H1 (cell line): ENCODE measurements around the gene OS9. TPM values are rescaled to one million over a fixed set of nuclear protein-coding genes. Genes with fewer than 3 reads are reported as not detected.
A peak's percentile ranks its signal among the peaks of the same experiment; 100 is the strongest.

ENCODE experiments used
- BRCA1 ChIP-seq: IDR thresholded peaks from 2 replicates; pipeline ENCODE4 v1.6.1; 2012; ENCODE audit warnings: low read depth, low read length, improper control_type of control experiment
- CTBP2 ChIP-seq: IDR thresholded peaks from 2 replicates; pipeline ENCODE4 v1.7.0; 2011; ENCODE audit warnings: borderline replicate concordance, mild to moderate bottlenecking, moderate library complexity, mixed read lengths, low read length; ENCODE audit not compliant: insufficient read depth, insufficient read length
- EP300 ChIP-seq, 2 experiments: IDR thresholded peaks; 1 replicate in 1 of 2; 2 replicates in 1 of 2; pipeline ENCODE4 v1.6.1; 2011 to 2012; ENCODE audit warnings: low read depth in 2 of 2, low read length in 2 of 2, mild to moderate bottlenecking in 2 of 2, borderline replicate concordance in 1 of 2, inconsistent platforms in 1 of 2, moderate library complexity in 1 of 2
- GABPA ChIP-seq: IDR thresholded peaks from 2 replicates; pipeline ENCODE4 v1.6.1; 2011; ENCODE audit warnings: mild to moderate bottlenecking, low read length, moderate library complexity, borderline replicate concordance; ENCODE audit not compliant: insufficient read depth
- KDM4A ChIP-seq: IDR thresholded peaks from one replicate; pipeline ENCODE4 v1.7.1; 2012; ENCODE audit warnings: low read depth, mild to moderate bottlenecking, moderate library complexity, low read length, inconsistent platforms; ENCODE audit not compliant: severe bottlenecking
- RAD21 ChIP-seq, 2 experiments: IDR thresholded peaks in 1 of 2; conservative IDR thresholded peaks in 1 of 2; 2 replicates each; pipeline ENCODE4 v1.6.1; 2011; ENCODE audit warnings: low read depth in 2 of 2, low read length in 2 of 2, improper control_type of control experiment in 1 of 2, inconsistent platforms in 1 of 2, mild to moderate bottlenecking in 1 of 2, moderate library complexity in 1 of 2
- RNF2 ChIP-seq: fragments of 200-900, 300-1000 bp; sonication (generic); IDR thresholded peaks from 2 replicates; pipeline ENCODE4 v1.7.1; 2016; ENCODE audit warnings: borderline replicate concordance, low read depth, mild to moderate bottlenecking, antibody characterized with exemption, low read length; ENCODE audit not compliant: poor library complexity, severe bottlenecking; ENCODE audit errors: missing control alignments
- SRF ChIP-seq: IDR thresholded peaks from 2 replicates; pipeline ENCODE4 v1.6.1; 2011; ENCODE audit warnings: mild to moderate bottlenecking, low read depth, low read length, moderate library complexity
- SUZ12 ChIP-seq: fragments of 200-600 bp; sonication (generic); IDR thresholded peaks from 2 replicates; pipeline ENCODE4 v1.6.1; 2012; ENCODE audit warnings: mild to moderate bottlenecking, inconsistent platforms, low read length, moderate library complexity, mixed read lengths
- TAF7 ChIP-seq: optimal IDR thresholded peaks from 2 replicates; pipeline ENCODE3; 2011; ENCODE audit warnings: low read depth, mild to moderate bottlenecking, inconsistent platforms, low read length, moderate library complexity, borderline replicate concordance
- TCF12 ChIP-seq: IDR thresholded peaks from 2 replicates; pipeline ENCODE4 v1.6.1; 2011; ENCODE audit warnings: low read depth, mild to moderate bottlenecking, low read length
- YY1 ChIP-seq: IDR thresholded peaks from 2 replicates; pipeline ENCODE4 v1.6.1; 2011; ENCODE audit warnings: low read depth, mild to moderate bottlenecking, low read length
- polyA plus RNA-seq, 7 experiments: library from polyadenylated mRNA; depleted of rRNA in 3 of 7; stranded (reverse) in 5 of 7; unstranded in 2 of 7; fragments of >200 nt in 5 of 7; fragments of 200-250 nt in 2 of 7; gene quantifications; 1 replicate in 5 of 7; 2 replicates in 1 of 7; 4 replicates in 1 of 7; pipeline versions ENCODE4 v1.2.1 to v1.2.3, GENCODE V29; 2011 to 2013; ENCODE audit warnings: missing spikeins in 2 of 7, mixed read lengths in 2 of 7
- total RNA-seq: library from RNA; stranded (reverse); fragmentation: NEBNext Ultra II Directional; extraction: Animal tissue kit (Norgen Biotek cat#: 25700); gene quantifications from 2 replicates; pipeline ENCODE4 v1.2.1, GENCODE V29; 2021
- TF ChIP-seq, protein P1 (sequence below), 3 experiments: IDR thresholded peaks; 1 replicate in 2 of 3; 2 replicates in 1 of 3; pipeline versions ENCODE4 v1.5.1 to v1.6.1; 2011; ENCODE audit warnings: low read length in 3 of 3, mild to moderate bottlenecking in 3 of 3, inconsistent platforms in 2 of 3, low read depth in 1 of 3, moderate library complexity in 1 of 3; ENCODE audit not compliant: insufficient read depth in 1 of 3; ENCODE audit errors: control extremely low read depth in 1 of 3

OS9 gene
- total and polyA plus RNA-seq, 2 of the 8 experiments (the other 6 are each of a cell fraction or from before 2014, with no cell fraction given), result 71.0 to 108 TPM

DNA sequence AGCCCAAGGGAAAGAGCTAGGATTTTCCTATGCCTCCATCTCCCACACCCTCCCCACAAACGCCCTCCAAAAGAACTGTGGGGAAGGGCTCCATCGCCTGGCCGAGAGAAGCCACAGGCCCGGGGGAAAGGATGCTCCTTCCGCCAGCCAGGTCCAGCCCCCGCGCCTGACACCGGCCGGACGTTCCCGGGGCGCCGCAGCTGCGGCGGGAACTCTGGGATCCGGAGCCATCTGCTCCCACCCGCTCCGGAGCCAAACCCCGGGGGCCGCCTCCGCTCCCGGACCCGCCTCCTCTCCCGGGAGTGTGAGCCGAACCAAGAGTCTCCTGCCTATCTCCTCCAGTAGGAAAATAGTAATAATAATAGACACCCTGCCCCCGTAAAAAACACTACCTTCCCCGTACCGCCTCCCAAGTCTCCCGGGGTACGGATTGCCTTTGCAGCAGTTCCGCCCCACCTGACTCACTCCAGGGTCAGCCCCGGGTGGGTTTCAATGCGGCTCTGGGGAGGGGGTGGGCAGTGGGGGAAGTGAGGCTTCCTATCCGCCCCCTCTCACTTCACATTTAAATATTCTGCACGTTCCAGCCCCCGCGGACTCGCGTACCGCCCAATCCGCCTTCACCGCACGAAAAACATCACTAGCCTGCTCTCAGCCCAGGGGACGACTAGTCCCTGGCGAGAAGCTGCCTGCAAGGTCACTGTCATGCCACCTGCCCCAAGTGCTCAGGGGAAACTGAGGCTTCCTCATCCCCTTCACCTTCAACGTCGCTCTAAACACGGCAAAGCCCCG lies 42.2 kb downstream of the OS9 start (continued):
- TF ChIP-seq RNF2 (no peak), RAD21 (IDR thresholded peaks at IDR 0.05 in 1 of 2, conservative IDR thresholded peaks at IDR 0.05 in 1 of 2; ENCODE audit: low read depth in 2 of 2, low read length in 2 of 2) (peak; percentile 73 to 77), CTBP2 (peak; percentile 87), TAF7 (no peak), SUZ12 (peak; percentile 81; the same call in 1 of the 2 replicates), KDM4A (peak; percentile 44), SRF (no peak), GABPA (peak; percentile 23; the same call in 1 of the 2 replicates), TCF12 (peak; percentile 68; the same call in 1 of the 2 replicates), YY1 (peak; percentile 56; the same call in 1 of the 2 replicates), BRCA1 (no peak), EP300 (IDR thresholded peaks at IDR 0.05; ENCODE audit: borderline replicate concordance in 1 of 2, low read depth in 2 of 2, low read length in 2 of 2) (0 out of 3 replicates have a peak, but pooled peaks of 1 of the 2 experiments have one; percentile 52)
- TF ChIP-seq, protein P1, sequence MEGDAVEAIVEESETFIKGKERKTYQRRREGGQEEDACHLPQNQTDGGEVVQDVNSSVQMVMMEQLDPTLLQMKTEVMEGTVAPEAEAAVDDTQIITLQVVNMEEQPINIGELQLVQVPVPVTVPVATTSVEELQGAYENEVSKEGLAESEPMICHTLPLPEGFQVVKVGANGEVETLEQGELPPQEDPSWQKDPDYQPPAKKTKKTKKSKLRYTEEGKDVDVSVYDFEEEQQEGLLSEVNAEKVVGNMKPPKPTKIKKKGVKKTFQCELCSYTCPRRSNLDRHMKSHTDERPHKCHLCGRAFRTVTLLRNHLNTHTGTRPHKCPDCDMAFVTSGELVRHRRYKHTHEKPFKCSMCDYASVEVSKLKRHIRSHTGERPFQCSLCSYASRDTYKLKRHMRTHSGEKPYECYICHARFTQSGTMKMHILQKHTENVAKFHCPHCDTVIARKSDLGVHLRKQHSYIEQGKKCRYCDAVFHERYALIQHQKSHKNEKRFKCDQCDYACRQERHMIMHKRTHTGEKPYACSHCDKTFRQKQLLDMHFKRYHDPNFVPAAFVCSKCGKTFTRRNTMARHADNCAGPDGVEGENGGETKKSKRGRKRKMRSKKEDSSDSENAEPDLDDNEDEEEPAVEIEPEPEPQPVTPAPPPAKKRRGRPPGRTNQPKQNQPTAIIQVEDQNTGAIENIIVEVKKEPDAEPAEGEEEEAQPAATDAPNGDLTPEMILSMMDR (IDR thresholded peaks at IDR 0.05; ENCODE audit: control extremely low read depth in 1 of 3, insufficient read depth in 1 of 3, low read depth in 1 of 3, low read length in 3 of 3), result peak; percentile 60 to 66 (median 64)
